Measurements from ENCODE around the gene C17orf113.

Gene C17orf113

DNA sequence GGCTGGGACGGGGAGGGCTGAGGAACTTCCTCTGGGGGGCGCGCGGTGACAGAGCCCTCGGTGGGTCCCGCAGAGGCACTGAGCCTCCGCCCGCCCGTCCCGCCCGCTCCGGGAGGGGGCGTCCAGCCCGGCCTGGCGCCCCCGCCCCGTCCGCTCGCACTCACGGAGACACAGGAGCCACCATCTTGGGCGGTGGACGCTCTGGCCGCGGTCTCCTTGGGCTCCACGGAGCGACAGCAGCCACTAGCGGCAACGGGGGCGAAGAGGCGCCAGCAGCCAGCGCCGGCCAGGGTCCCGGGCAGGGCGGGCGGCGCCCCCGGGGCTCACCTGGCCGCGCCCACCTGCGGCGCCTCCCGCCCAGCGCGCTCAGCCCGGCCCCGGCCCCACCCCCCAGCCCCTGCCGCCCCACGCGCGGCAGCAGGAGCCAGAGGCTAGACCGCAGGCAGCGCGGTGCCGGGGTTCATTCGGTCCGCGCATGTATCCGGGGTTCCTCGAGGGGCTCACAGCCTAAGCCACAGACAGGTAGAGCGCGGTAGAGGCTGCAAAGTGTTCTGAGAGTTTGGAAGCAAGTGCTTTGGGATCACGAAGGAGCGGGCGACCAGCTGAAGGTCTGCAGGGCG is at the start of gene C17orf113:
TSS of gene C17orf113 (minus strand) at position 209 of the 620 bp plus-strand sequence. CDS start 7,225 bp downstream, outside the sequence.
- no peak for DNase-seq

DNA sequence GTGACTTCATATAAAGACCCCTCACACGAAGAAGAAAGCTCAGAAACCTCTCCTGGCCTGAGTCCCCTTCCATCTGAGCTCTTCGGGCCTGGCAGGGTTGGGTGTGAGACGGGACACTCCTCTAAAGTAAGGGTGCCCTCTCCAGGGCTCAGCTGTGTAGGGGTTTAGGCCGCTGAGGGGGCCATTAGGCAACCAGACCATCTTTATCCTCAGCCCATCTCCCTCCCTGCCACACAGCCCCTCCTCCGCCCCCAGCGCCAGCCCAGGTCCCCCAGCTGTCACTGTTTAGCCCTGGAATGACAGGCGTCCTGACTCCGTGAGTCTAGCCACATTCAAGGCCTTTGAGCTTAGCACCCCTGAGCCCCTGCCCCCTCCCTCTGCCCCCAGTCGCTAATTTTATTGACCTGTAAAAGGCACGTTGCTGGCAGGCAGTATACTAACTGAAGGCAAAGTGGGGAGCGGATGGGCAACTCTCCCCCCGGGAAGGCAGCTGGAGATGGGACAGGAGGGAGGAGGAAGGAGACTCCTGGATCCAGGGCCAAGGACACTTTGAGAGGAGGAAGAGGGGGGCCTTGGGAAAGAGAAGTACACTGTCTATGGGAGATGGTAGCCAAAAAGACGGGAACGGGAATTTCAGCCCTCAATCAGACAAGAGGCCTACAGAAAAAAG is 48.5 kb upstream of the C17orf113 start:
- no peak for DNase-seq

DNA sequence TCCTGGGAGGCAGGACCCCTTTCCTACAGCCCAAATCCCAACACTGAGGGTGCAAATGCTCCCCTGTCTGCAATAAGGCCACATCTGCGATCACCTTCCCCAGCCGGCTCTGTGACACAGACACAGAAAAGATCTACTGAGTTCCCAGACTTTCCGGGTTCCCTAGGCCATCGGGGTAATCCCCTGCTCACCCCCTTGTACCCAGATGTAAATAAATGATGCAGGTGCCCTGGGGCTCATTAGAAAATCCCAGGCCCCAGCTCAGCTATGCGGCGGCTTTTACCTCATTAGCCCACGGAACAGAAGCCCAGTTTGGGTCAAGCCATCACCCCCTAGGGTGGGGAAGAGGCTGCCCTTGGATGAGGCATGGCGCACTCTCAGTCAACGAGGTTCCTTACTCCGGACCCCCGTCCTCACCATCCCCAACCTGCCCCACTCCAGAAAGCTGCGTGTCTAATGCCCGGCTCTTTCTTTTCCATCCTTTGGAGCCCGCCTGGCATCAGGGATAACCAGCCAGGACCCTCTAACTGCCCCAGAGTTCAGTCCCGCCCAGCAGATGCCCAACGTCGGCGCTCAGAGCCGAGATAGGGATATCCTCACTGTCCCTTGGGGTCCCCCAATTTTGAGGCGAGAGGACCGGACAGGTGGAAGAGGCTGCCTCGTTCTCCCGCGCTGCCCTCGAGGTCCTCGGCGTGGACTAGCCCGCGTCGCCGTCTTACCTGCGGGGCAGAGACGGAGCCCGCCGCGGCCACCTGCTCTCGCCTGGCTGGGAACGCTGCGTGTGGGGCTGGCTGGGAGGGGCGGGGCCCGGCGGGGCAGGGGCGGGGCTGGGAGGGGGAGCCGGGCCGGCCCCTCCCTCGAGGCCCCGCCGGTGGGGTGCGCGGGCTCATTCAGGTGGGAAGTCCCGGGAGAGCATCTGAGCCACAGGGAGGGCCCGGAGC is 47.6 kb upstream of the C17orf113 start, which contains the start of gene ZNF385C:
TSS of gene ZNF385C (minus strand) at position 783 of the 941 bp plus-strand sequence. CDS start 35,417 bp downstream, outside the sequence.
- no peak for DNase-seq

DNA sequence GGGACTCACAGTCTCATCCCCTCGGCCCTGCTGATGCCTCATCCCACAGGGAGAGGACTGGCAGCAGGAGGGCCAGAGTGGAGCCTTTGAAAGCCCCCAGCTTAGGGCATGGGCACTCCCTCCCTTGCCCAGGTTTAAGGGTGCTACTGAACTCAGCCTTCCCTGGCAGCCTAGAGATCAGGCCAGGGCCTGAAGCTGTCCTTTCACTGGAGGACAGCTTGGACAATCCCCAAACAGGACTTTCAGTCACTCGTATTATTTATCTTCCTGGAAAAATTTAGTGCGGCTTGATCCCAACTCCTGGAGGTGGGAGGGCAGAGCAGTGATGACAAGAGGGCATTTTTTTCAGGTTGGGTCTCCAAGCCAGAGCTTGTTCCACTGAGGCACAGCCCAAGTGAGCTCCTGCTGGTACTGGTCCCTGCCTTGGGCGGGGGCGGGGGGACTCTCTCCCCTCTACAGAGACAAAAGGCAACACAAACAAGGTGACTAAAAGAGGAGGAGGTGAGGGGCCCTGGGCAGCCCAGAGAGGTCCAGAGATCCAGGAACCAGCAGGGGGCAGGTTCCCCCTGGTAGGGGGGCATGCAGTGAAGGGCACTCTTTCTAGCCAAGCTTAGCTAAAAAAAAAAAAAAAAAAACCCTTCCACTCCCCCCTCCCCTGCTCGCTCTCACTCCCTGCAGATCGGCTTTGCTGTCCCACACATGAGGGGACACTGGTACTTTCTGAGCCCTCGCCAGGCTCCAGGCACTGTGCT is 46.1 kb upstream of the C17orf113 start:
- no peak for DNase-seq

DNA sequence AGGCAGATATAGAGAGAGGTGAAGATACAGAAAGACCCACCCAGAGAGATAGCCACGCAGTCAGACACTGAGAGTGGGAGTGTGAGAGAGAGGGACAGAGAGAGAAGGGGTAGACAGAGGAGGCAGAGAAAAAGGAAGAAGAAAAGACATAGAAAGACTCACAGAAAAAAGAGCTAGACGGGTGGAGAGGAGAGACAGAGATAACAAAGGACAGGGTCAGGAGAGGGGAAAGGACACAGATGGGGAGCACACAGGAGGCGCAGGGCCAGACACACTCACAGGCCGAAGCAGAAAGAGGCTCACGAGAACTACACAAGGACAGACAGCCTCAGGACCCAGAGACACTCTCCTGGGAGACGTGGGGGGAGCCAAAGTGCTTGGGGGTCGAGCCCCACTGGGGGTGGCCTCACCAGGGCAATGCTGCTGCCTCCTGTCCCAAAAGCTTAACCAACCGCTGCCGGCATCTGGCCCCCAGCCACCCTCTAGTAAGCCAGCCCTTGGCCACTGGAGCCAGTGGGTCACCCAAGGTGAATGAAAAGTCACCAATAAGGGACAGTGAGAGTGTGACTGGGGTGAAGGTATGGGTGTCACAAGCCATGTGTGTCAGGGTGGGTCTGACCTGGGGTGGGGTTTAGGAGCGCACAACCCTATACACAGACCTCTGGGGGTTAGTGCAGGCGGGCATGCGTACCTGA is 44.1 kb upstream of the C17orf113 start:
- no peak for DNase-seq

DNA sequence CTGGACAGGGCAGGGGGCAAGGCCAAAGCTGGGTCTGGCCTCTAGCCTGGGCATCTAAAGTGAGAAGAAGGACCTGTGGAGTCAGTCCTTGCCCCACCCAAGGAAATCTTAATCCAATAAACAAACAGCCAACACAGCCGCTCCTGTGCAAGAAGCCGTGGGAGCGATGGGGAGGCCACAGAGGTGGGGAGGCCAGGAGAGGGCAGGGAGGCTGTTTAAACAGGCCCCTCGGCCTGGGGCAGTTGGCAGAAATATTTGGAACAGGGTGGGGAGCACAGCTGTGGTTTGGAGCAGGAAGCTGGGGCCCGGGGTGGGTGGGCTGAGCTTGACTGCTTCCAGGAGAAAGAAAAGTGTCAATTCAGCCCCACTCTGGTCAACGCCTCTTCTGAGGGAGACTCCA is 42.5 kb upstream of the C17orf113 start:
- no peak for DNase-seq

DNA sequence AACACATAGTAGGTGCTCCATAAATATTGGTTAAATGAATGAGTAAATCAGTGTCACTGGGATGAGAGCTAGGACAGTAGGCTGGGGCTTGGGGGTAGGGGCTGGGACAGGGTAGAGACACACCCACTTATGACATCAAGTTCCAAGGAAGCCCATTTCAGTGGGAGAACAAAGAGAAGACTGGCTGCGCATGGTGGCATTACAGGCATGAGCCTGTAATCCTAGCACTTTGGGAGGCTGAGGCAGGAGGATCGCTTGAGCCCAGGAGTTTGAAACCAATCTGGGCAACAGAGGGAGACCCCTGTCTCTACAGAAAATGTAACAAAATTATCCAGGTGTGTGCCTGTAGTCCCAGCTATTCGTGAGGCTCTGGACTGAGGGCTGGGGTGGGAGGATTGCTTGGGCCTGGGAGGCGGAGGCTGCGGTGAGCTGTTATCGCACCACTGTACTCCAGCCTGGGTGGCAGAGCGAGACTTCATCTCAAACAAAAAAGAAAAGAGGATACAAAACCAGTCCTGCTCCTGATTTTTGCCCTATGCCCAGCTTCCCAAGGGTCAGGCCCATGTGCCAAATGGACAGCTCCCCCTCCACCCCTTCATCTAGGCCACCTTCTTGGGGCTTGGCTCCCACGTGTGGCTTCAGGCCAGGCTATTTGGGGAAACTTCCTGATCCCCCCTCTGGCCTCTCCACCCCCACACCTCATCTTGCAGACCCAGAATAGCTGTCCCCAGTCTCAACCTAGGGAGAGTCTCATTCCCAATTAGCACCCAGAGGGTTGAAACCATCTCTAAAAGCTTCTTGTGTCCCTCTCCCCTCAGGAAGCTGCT is 40.8 kb upstream of the C17orf113 start:
- no peak for DNase-seq

DNA sequence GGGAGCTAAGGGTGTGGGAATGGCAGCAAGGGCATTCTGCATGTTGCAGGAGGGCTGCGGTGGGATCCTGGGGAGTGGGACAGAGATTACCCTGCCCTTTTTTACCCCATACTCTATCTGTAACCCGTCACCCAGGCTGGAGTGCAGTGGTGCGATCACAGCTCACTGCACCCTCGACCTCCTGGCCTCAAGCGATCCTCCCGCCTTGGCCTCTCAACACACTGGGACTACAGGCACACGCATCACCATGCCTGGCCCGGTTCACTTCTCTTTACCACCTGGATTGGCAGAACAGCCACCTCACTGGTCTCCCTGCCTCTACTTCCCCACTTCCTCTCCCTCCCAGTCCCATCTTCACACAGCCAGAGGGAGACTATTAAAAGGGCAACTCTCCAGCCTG is 38.3 kb upstream of the C17orf113 start:
- no peak for DNase-seq

DNA sequence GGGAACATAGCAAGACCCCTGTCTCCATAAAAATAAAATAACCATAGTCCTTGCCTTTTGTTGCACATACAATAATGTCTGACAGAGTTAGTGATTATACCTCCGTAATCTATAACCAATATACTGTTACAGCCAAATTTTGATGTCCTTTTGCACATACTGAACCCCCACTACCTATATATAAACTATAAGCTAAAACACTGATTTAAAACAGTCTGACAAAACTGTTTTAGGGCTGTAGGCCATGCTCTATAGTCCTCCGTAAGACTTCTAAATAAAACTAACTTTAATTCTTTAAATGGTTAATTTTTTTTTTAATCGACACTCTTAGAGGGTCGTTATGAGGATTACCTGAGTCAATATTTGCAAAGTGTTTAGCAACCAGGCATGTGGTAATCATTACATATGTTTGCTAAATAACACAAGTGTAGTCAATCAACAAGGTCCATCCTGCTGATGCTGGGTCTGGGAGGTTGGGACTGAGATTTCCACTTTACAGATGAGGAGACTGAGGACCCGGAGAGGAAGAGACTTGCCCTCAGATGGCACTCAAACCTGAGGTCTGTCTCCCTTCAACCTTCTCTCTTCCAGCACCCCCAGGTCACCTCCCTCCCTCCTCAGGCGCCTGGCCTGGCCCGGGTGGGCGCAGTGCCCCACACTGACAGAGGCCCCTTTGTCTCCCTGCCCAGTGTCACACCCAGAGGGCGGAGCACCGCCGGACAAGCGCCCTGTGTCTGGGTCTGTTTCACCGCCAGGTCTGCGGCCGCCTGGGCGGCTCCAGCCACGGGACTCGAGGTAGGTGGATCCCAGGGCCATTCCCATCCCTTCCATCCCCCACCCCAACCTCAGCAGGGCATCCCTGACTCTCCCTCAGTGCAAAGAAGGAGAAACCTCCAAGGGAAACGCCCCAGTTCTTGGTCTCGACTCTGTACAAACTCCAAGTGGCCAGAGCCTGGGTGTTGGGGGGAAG is 37.6 kb upstream of the C17orf113 start:
- DNase-seq = no peak

DNA sequence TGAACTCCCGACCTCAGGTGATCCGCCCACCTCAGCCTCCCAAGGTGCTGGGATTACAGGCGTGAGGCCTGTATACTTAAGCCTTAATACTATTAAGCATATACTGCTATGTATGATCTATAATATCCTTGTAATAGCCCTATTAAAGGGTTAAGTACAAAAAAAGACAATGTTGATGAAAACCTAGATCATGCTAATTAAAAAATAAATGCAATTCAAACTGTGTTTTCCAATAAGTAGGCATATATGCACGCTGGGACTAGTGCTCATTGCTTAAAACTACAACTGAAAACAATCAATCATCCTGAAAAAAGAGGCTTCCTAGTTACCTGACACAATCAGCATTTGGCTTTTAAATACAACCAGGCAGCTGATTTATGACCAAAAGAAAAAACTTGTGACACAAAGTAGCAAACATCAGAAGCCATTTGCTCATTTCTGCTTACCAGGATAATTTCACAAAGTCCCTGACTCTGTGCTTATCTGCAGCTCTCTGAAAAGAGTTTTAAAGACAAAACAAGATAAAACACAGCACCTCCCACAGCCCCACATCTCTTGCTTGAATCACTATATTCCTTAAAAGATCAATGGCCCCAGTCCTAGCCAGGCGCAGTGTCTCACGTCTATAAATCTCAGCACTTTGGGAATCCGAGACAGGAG is 36.8 kb upstream of the C17orf113 start:
- DNase-seq = no peak

DNA sequence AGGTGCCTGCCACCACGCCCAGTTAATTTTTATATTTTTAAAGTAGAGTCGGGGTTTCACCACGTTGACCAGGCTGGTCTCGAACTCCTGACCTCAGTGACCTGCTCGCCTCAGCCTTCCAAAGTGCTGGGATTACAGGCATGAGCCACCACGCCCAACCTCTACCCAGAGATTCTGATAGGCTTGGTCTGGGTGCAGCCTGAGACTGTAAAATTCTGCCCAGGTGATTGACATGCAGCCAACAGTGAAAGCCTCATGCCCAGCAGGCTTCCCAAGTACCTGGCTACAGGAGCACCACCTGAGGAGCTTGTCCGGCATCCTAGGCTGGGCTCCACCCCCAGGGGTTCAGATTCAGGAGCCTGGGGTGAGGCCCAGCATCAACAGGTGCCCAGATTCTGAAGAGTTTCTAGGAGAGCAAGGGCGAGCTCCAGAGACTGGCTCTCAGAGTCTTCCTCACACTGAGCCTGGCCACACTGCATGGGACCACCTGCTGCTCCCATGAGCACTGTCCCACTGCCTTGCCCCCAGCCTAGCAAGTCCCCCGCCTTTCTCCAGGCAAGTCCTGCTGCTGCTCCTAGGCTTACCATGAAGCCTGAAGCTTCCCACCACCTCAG is 31.2 kb upstream of the C17orf113 start:
- DNase-seq = no peak

DNA sequence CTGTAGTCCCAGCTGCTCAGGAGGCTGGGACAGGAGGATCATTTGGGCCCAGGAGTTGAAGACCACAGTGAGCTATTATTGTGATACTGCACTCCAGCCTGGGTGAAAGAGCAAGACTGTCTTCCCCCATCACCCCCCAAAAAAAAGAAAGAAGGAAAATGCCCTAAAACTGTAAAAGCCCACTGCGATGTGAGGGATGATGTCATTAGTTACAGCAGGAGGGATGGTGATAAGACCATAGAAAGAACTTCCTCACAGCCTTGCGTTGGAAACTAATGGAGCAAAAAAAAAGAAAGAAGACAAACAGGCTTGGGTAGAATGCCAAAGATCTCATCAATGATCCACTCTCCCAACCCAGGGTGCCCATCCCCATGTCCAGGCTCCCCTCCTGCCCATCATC is 29.1 kb upstream of the C17orf113 start:
- no peak for DNase-seq

DNA sequence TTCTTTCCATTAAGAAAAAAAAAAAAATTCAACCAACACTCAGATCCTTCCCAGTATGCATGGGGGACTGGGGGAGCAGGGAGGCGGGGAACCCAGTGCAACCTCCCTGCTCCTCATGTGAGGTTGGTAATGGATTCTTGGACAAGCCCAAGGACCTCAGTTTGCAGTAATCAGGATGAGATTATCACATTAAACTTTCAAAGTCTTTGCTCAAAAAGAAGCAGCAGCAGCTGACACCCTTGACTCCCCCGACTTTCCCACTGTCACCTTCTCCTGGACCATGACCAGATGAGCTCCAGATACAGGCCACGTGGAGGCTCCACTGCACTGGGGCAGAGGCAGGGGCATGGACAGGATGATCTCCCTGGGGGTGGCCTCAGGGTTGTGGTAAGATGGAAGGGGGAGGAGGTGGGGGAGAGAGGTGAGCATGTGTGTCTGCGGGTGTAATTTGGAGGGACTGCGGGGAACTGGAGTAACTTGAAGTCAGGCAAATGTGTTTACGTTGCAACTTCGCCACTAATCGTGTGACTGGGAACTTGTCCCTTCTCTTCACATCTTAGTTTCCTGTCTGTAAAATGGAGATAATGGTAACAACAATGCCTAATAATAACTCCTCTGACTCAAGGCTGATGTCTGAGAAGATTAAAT is 28.1 kb upstream of the C17orf113 start:
- DNase-seq = no peak

DNA sequence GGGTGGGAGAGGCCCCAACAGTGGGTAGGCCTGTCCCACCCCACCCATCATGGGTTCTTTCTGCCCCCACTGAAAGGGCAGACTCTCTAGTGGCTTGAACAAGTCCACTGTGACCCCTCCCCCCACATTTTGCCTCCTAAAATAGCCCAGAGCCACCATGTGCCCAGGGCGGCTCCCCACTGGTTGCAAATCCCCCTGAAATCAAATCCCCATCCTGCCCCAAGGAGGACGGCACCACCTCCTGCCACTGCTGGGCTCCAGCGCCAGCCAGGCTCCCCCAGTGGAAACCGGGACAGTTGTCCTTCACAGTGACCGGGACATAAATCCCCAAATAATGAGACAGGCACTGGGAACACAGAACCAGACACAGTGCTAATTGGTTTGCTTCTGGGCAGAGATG is 27.4 kb upstream of the C17orf113 start:
- no peak for DNase-seq

DNA sequence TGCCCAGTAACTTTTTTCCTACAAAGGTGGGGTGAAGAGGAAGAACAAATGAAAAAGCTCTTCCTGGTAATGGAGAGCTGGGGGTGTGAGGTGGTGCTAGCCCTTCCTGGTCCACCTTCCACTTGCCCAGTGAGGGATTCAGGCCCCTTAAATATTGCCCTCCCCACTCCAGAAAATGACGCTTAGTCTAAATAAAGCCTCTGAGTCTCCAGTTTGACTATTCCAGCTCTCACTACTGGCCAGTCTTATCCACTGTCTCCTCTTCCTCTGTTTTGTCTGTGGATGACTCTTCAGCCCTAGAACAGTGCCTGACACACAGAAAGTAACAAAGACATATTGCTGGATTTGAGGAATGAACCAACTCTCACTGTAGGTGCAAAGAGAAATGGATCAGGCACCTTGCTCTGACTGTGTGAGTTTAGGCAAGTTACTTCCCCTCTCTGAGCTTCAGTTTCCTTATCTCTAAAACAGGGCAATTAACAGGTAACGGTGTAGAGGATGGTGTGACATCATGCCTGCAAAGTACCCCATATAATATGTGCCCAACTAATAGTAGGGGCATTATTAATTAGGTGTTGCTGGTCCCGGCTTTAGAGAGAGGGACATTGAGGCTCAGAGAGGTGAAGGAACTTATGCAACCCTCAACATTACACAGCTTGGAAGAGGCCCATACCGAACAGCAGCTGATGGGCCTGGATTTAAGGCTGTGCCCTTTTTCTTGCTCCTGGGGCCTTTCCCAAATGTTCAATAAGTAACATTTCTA is 26.6 kb upstream of the C17orf113 start:
- no peak for DNase-seq

DNA sequence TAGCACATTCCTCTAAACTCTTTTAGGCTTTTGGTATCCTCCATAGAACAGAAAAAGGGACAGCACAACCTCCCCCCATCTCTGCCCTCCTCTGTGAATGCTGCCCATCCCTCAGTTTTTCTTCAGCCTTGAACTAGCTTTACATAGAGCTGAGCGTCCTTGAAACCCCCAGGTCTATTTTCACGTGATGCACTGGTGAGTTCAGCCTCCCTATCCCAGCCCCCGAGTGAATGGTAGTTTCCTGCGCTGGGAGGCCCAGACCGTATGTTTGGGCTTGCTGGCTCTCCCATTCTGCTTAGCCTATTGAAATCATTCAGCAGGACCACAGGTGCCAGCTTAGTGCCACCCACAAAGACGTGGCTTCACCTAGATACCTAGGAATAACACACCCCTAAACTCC is 25.4 kb upstream of the C17orf113 start:
- no peak for DNase-seq

DNA sequence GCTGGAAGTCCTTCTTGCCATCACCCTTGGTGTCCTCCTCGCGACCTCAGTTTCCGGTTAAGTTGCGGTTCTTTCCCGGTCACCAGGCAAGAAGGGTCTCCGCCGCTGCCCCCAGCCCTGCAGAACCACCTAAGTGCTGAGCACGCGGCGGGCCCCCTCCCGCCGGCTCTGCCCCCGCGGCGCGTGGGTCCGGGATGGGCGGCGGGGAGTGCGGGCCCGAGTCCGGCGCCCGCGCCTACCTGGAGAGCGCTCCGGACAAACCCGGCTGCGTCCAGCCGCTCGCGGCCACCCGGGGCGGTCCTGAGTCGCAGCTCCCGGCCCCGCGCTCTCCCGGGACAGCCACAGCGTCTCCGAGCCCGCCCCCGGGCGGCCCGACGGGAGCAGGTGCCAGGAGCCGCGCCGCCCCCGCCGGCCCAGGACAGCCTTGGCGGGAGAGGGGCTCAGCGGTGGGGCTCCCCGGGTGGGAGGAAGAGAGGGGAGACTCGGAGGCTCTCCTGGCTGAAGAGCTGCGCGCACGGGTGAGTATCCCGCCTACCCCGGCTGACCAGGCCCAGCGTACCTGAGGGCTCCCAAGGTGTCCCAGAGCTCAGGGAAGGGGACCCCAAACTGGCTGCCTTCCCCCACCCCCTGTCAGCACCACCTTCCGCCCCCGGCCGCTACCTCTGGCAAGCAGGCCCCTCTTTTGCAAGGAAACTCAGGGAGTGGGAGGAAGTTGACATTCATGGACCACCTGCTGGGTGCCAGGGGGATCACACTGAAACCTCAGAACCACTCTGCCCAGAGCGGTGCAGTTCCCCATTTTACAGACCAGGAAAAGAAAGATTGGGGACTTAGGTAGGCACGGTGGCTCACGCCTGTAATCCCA is 22.2 kb upstream of the C17orf113 start:
- DNase-seq = no peak

Data from kidney glomerular epithelial cell (primary cell).